Activated T-cell treated with anti-CD3 and anti-CD28 coated beads for 48 hours (primary cell): ENCODE data around the gene SAYSD1.
A peak's percentile ranks its signal among the peaks of the same experiment; 100 is the strongest.

Experiments used
- DNase-seq: peaks from one replicate; pipeline ENCODE4 v3.0.0-alpha.2; 2020; ENCODE audit warnings: low read depth

The SAYSD1 gene

DNA sequence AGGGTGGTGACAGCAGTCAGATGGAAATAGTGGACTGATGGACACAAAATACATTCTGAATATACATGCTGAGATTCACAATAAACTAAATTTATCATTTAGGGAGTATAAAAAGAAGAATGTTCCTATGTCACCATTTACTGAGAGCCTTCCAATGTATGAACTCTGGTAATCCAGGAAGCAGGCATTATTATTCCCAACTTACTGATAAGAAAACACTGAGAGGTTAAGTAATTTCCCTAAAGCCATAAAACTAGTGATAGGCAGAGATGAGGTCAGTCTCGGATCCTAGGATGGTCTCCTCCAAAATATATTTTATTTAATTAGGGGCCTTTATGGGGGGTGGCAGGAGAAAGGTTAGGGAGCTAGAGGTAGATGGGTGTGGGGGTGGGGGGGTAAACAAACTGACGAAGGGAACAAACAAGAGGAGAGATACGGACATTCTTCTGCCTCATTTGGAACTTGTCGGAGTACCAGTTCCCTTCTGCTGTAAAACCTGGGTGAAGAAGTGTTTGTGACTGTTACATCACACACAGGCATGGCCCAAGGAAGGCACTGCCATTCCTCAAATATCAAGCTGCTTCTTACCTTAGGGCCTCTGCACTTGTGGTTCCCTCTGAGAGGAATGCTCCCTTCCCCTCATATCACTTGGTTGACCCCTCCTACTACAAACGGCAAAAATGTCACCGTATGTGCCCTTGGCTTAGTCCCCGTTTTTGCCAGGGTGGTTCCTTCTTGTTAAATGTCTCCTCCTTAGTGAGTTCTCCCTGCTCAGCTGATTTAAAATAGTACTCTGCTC is 6.7 kb downstream of the SAYSD1 start:
- no peak for DNase-seq

DNA sequence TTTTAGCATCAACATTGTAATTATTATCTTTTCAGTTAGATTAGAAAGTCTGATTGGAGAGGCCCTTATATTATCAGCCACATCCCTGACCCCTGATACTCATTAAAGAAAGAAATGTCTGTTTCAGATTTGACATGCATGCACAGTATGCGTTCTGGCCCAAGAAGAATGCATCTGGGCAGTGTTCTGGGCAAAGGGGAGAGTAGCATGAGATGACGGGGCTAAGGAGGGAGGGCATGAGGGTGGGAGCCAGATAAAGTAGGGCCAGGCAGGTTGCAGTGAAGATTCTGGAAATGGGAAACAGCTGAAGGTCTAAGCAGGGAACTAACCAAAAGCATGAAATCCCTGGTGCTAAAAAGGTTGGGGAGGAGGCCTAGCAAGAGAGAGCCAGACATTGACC is 7.3 kb downstream of the SAYSD1 start:
- no peak for DNase-seq

DNA sequence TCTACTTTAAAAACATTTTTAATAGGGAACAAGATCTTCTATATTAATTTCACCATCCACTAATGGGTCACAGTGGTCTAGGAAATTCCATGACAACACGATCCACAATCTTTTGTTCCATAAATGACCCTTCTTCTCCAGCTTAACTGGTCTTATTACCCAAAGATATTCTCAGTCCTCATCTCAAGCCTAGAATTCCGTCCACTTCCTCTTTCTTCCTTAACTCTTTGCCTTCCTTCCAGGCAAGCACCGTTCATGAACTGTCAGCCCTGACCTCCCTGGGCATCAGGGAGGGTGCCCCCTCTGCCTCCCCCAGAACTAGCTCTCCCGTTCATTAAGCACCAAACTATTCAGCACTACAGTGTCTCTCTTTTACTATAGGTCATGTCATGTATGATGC is 8.0 kb downstream of the SAYSD1 start:
- DNase-seq: no peak

- no peak for DNase-seq
Measured at GRCh38 chr6:39104528-39104927, 10.5 kb downstream of the SAYSD1 start.

GRCh38 chr6:39102821-39103136 is 12.2 kb downstream of the SAYSD1 start:
- DNase-seq: no peak

DNA sequence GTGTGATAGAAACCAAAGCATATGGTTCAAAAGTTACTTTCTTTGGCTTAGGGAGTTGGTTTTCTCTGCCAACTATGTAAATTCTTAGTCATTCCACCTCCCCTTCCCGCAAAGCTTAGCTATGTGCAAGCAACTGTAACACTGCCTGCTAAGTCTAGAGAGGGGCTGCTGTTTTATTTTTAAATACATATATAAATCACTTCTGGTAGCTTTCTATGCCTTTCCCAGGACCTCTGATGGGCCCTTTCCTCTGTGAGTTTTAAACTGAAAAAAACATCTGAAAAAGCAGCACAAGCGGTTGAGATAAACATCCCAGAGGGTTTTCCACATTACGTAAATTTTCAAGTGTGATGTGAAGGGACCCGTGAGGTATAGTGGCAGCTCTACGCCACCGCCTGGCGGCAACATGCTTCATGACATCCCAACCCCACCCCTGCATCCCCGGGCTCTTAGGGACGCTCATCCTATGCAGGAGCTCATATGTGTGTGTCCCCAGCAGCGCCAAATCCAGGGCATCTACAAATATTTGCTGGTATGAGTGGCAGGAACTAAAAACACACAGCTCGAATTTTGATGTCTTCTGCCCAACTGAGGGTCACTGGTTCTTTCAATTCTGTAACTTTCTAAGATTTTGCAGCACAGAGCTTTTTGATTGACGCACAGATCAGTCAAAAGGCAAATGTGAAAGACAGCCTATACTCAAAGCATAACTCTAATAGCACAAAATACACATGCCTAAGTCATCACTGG is 12.7 kb downstream of the SAYSD1 start:
- no peak for DNase-seq

DNA sequence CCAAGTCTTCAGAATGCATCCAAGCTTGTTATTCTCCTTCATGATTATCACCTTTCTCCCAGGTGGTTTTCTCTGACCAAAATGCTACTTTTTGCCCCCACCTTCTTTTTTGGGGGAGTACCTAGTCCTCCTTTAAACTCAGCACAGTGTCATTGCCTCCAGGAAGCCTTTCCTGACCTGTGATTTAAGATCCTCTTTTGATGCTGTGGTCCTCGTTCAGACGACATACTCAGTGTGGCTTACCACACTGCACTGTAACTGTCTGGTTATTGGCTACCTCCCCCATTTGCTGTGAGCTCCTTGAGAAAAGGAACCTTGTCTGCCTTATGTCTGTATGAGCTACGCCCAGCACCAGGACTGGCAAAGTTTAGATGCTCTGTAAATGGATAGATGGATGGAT is 14.6 kb downstream of the SAYSD1 start:
- DNase-seq: no peak

DNA sequence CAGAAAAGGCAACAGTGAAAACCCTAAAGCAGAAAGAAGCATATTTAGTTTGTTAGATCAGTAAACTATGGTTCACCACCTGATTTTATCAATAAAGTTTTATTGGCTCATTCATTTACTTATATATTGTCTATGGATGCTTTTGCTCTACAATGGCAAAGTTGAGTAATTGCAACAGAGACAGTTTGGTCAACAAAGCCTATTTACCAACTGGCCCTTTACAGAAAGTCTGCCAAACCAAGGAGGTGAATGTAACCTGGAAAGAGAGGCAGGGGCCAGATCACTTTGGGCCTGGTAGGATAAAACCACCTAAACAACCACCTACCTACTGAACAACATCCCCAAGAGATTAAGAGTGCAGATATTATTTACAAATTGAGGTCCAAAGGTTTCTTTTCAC is 19.4 kb downstream of the SAYSD1 start:
- DNase-seq: no peak

GRCh38 chr6:39093149-39093708 is 21.8 kb downstream of the SAYSD1 start:
- DNase-seq: no peak

DNA sequence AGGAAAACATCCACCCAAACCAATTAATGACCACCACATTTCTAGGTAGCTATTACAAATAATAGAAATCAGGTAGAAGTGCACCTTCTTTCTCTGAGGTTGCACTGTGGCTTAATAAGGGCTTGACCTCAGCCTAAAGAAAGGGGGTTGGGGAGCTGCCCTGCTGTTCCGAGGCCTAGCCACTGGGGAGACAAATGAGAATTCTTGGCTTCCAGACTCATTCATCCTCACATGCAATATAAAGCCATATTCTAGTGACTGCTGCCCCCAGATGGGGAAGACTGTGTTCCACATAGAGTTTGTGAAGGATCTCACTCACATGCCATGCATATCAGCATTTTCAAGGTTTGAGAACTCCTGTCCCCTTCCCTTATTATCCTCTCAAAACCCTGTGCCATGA is 22.9 kb downstream of the SAYSD1 start:
- no peak for DNase-seq

GRCh38 chr6:39091220-39091619 is 23.8 kb downstream of the SAYSD1 start:
- DNase-seq: no peak

DNA sequence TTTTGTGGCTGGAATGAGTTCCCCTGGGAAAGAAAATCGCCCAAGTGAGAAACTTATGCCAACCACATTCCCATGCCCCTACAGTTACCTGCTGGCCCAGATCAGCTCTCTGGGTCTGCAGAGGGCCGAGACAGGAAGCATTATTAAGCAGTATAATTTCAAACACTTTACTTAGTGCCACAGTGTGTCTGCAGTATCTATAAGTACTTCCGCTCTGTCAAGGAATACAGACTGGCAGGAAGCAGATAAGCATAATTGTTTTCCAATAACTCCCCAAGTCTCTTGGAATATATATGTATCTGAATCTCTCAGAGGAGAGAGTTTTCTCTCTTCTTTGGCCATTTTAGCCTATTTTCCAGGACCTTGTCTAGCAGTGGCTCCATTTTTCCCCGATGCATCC is 24.9 kb downstream of the SAYSD1 start:
- DNase-seq: no peak

DNA sequence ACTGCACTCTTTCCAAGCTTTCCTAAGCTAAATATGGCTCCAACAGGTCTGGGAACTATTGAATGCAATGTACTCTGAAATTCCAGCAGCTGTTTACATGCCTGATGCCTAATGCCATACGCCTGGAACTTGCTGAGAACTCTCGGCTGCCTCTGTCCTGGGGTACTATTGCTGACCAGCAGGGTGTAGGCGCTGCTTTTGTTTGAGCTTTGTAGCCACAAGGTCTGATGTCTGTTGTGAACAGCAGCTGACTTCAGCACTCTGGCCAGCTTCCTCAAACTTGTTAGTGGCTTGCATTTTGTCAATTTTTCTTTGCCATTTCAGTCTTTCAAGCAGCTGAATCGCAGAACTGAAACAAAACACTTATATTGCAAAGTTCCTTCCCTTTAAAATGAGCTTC is 26.7 kb downstream of the SAYSD1 start:
- no peak for DNase-seq

GRCh38 chr6:39087197-39087596 is 27.8 kb downstream of the SAYSD1 start:
- no peak for DNase-seq

- DNase-seq: no peak
Measured at GRCh38 chr6:39086711-39087110, 28.3 kb downstream of the SAYSD1 start.

DNA sequence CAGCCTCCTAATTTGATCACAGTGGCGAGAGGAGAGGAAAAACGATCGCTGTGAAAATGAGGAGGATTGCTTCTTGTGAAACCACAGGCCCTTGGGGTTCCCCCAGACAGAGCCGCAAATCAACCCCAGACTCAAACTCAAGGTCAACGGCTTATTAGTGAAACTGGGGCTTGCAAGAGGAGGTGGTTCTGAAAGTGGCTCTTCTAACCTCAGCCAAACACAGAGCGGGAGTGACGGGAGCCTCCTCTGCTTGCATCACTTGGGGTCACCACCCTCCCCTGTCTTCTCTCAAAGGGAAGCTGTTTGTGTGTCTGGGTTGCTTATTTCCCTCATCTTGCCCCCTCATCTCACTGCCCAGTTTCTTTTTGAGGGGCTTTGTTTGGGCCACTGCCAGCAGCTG is 28.7 kb downstream of the SAYSD1 start:
- peak; percentile 24 for DNase-seq

DNA sequence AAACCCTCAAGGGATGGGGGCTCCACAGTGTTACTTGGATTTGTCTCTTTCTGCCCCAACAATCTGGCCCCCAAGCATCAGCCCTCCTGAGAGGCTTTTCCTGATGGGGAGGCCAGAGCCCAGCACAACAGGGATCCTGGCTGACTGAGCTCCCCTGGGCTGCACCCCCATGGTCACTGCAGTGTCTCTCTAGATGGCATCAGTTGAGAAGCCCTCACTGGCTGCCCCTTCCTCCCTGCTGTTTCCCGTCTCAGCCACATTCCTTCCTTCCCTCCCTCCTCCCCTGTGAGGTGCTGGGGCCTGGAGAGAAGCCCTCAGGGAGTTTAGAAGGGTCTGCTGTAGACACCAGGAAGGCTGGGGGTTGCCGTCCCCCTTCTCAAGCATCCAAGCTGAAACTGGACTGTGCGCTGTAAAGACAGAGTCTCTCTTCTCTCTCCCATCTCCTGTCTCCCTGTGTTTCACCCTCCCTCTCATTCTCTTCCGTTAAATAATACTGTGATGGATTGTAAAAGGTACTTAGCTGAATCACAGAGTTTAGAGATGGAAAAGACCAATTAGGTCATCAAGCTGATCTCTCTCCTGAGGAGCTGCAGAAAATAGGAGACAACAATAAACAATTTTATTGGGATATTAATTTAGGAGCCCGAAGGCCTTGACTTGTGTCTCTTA is 29.7 kb downstream of the SAYSD1 start:
- DNase-seq: no peak

- DNase-seq: no peak
Measured at GRCh38 chr6:39084506-39084905, 30.5 kb downstream of the SAYSD1 start.

DNA sequence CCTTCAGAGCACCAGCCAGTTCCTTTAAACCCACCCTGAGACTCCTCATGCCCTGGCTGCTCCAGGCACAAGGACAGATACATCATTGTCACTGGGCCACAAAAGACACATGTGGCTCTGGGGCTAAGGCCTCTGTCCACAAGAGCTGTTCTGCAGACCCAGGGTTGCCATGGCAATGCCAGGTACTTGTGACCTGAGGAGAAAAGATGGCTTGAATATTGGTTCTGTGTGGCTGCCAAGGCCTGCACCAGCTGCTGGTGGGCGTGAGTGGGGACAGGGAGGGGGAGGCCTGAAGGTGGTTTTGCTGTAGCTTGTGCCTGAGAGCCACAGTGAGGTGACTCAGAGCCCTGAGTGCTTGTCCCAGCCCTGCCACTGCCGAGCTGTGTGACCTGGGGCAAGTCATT is 31.8 kb downstream of the SAYSD1 start:
- no peak for DNase-seq

GRCh38 chr6:39082310-39082709 is 32.7 kb downstream of the SAYSD1 start:
- DNase-seq: no peak

DNA sequence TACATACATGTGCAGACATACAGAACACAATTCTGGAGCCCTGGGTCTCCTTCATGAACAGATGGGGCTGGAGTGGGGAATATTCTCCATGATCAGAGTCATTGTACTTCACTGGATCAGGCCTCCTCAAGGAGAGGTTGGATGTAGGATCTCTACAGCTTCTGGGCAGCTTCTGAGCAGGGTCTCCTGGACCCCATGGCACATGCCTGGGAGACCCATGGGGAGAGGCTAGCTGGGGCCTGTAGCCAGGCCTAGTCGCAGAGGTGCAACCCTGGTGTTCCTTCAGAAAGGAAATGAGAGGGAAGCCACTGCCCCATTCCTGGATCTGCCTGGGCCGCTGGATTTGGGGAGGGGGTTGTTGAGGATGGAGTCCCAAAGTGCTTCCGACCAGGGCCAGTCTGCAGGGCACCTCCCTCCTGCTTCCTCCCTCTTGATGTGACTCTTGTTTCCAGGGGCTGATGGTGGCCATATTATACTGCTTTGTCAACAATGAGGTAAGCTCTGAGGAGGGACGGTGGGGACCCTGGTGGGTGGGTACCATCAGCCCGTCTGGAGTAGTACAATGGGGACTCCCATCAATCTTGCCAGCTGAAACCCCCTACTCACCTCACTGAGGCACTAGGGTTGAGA is 34.6 kb downstream of the SAYSD1 start:
- DNase-seq: no peak
